Esophagus squamous epithelium (tissue), 4 donors: ENCODE measurements around the gene HAPSTR1.

ENCODE experiments used
- CTCF ChIP-seq, 6 experiments: fragments of 450-650 bp in 4 of 6; fragments of 200-600 bp in 2 of 6; sonication (generic) in 2 of 6; IDR thresholded peaks; one replicate each; pipeline ENCODE4 v1.5.1; 2016 to 2019; ENCODE audit warnings: antibody characterized with exemption in 6 of 6, mild to moderate bottlenecking in 4 of 6, moderate library complexity in 4 of 6
- POLR2A ChIP-seq, 4 donors: fragments of 450-650 bp; IDR thresholded peaks; one replicate each; pipeline ENCODE4 v1.6.1; 2017; ENCODE audit warnings: antibody characterized with exemption in 4 of 4, mild to moderate bottlenecking in 4 of 4, moderate library complexity in 3 of 4

DNA sequence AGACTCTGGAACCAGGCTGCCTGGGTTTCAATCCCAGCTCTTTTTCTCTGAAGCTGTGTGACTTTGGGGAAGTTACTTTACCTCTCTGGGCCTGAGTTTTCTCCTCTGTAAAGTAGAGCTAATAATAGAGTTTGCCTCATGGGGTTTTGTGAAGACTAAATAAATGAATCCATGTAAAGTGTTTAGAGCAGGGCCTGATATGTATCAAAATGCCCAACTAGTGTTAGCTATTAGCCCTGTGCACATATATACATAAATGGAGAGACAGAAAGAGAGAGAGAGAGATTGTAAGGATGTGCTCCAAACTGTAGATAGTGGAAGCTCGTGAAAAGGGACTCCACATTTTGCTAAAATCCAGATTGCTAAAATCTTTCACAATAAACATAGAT, 44.8 kb upstream of the HAPSTR1 start:
- TF ChIP-seq CTCF (IDR thresholded peaks at IDR 0.05) (no peak), POLR2A (IDR thresholded peaks at IDR 0.05) (no peak)
